SK-N-SH (cell line): Measurements from ENCODE around the gene EFNB2. TPM values are rescaled to one million over a fixed set of nuclear protein-coding genes. Genes with fewer than 3 reads are reported as not detected.

Source experiments
- CTCF ChIA-PET: fragments of 300-600, 350-600 bp; formaldehyde crosslinking; extraction: SDS; loops from one replicate; lab custom pipeline; 2021; lab: Yijun Ruan, JAX
- POLR2A ChIA-PET: fragments of 350-600 bp; sonication (Branson Sonifier 250); formaldehyde crosslinking; extraction: SDS; loops from one replicate; lab custom pipeline; 2020; ENCODE audit warnings: antibody characterized with exemption, inconsistent platforms; lab: Yijun Ruan, JAX
- DNase-seq: peaks from one replicate; pipeline ENCODE4 v3.0.0; 2012
- H2AFZ ChIP-seq: fragments of 200-600 bp; sonication (generic); 2 replicates; pipeline ENCODE4 v1.8.1; 2016; ENCODE audit warnings: antibody characterized with exemption, mild to moderate bottlenecking, low read depth
- H3F3A ChIP-seq: fragments of 200-600 bp; sonication (generic); replicated peaks from 2 replicates; pipeline ENCODE3; 2016; ENCODE audit warnings: antibody characterized with exemption, mild to moderate bottlenecking; ENCODE audit not compliant: insufficient read depth
- H3K27ac ChIP-seq, 2 experiments: fragments of 200-500 bp in 1 of 2; fragments of 200-600 bp in 1 of 2; sonication (Bioruptor generic) in 1 of 2; sonication (generic), shearing (Covaris generic) in 1 of 2; 2 replicates each; pipeline versions ENCODE4 v1.5.1 to v1.6.1; 2014 to 2016; ENCODE audit warnings: low read depth in 2 of 2, inconsistent platforms in 1 of 2, low read length in 1 of 2, mild to moderate bottlenecking in 1 of 2, mixed read lengths in 1 of 2
- H3K27me3 ChIP-seq: fragments of 200-600 bp; sonication (generic), shearing (Covaris generic); 2 replicates; pipeline ENCODE4 v1.6.1; 2016; ENCODE audit warnings: mixed run types; ENCODE audit not compliant: insufficient read depth
- H3K36me3 ChIP-seq, 2 experiments: fragments of 200-500 bp in 1 of 2; fragments of 200-600 bp in 1 of 2; sonication (Bioruptor generic) in 1 of 2; sonication (generic) in 1 of 2; replicated peaks in 1 of 2; 2 replicates each; pipeline versions ENCODE3 to v1.5.1; 2014 to 2016; ENCODE audit warnings: low read length in 1 of 2, mild to moderate bottlenecking in 1 of 2; ENCODE audit not compliant: insufficient read depth in 2 of 2, control insufficient read depth in 1 of 2
- H3K4me1 ChIP-seq, 2 experiments: fragments of 200-500 bp in 1 of 2; fragments of 200-600 bp in 1 of 2; sonication (Bioruptor generic) in 1 of 2; sonication (generic), shearing (Covaris generic) in 1 of 2; 2 replicates each; pipeline versions ENCODE4 v1.5.1 to v1.6.1; 2014 to 2016; ENCODE audit warnings: low read depth in 1 of 2, low read length in 1 of 2, mixed run types in 1 of 2; ENCODE audit not compliant: insufficient read depth in 2 of 2, control insufficient read depth in 1 of 2
- H3K4me2 ChIP-seq: fragments of 200-600 bp; sonication (generic), shearing (Covaris generic); 2 replicates; pipeline ENCODE4 v1.6.1; 2017; ENCODE audit warnings: mixed run types
- H3K4me3 ChIP-seq, 2 experiments: fragments of 200-500 bp in 1 of 2; fragments of 200-600 bp in 1 of 2; sonication (Bioruptor generic) in 1 of 2; sonication (generic), shearing (Covaris generic) in 1 of 2; 2 replicates each; pipeline versions ENCODE4 v1.5.1 to v1.8.1; 2014 to 2016; ENCODE audit warnings: low read depth in 2 of 2, inconsistent platforms in 1 of 2, low read length in 1 of 2, mild to moderate bottlenecking in 1 of 2, mixed read lengths in 1 of 2, moderate library complexity in 1 of 2
- H3K79me2 ChIP-seq: fragments of 200-600 bp; sonication (generic); 2 replicates; pipeline ENCODE4 v1.8.1; 2017; ENCODE audit warnings: mild to moderate bottlenecking; ENCODE audit not compliant: insufficient read depth
- H3K9ac ChIP-seq: fragments of 200-600 bp; sonication (generic); 2 replicates; pipeline ENCODE4 v1.6.1; 2017; ENCODE audit warnings: mixed run types
- H3K9me2 ChIP-seq: fragments of 200-600 bp; sonication (generic); 2 replicates; pipeline ENCODE4 v1.6.1; 2017; ENCODE audit warnings: mixed run types
- H3K9me3 ChIP-seq: fragments of 200-600 bp; sonication (generic); 2 replicates; pipeline ENCODE4 v1.6.1; 2017; ENCODE audit warnings: mixed run types, mild to moderate bottlenecking, moderate library complexity
- H4K20me1 ChIP-seq: fragments of 200-600 bp; sonication (generic); 2 replicates; pipeline ENCODE4 v1.6.1; 2017; ENCODE audit warnings: mild to moderate bottlenecking, mixed run types; ENCODE audit not compliant: insufficient read depth
- CHD2 ChIP-seq: fragments of 150-350 bp; IDR thresholded peaks from 2 replicates; pipeline ENCODE4 v1.6.1; 2018; ENCODE audit warnings: low read length; ENCODE audit not compliant: partially characterized antibody
- ELF1 ChIP-seq: IDR thresholded peaks from 2 replicates; pipeline ENCODE4 v1.4.0; 2012
- EP300 ChIP-seq, 2 experiments: IDR thresholded peaks; 2 replicates each; pipeline versions ENCODE4 v1.4.0 to v1.6.1; 2012; ENCODE audit warnings: borderline replicate concordance in 1 of 2, low read depth in 1 of 2, low read length in 1 of 2
- EZH2phosphoT487 ChIP-seq: fragments of 200-600 bp; sonication (generic); IDR thresholded peaks from 2 replicates; pipeline ENCODE4 v1.6.1; 2017; ENCODE audit warnings: low read depth, mixed run types, mild to moderate bottlenecking, antibody characterized with exemption, moderate library complexity, borderline replicate concordance
- FOXJ3 ChIP-seq: sonication (generic); formaldehyde crosslinking; IDR thresholded peaks from 2 replicates; pipeline ENCODE4 v1.5.1; 2020; ENCODE audit warnings: mild to moderate bottlenecking, missing genetic modification reagents
- GATA2 ChIP-seq: sonication (generic); formaldehyde crosslinking; IDR thresholded peaks from 2 replicates; pipeline ENCODE4 v1.5.0; 2020; ENCODE audit warnings: mild to moderate bottlenecking, missing genetic modification reagents
- IRF3 ChIP-seq: fragments of 150-350 bp; IDR thresholded peaks from 2 replicates; pipeline ENCODE4 v1.6.1; 2016; ENCODE audit warnings: mild to moderate bottlenecking, low read depth, low read length
- JUND ChIP-seq: IDR thresholded peaks from 2 replicates; pipeline ENCODE4 v1.4.0; 2012
- MEF2A ChIP-seq: IDR thresholded peaks from 2 replicates; pipeline ENCODE4 v1.4.0; 2012; ENCODE audit warnings: low read depth, borderline replicate concordance
- NRF1 ChIP-seq: IDR thresholded peaks from 2 replicates; pipeline ENCODE4 v1.6.1; 2012; ENCODE audit warnings: low read depth, mild to moderate bottlenecking, low read length
- TAF1 ChIP-seq: IDR thresholded peaks from 2 replicates; pipeline ENCODE4 v1.6.1; 2012; ENCODE audit warnings: low read depth, mild to moderate bottlenecking, low read length, moderate library complexity, borderline replicate concordance
- TEAD4 ChIP-seq: IDR thresholded peaks from 2 replicates; pipeline ENCODE4 v1.4.0; 2012; ENCODE audit warnings: mild to moderate bottlenecking, borderline replicate concordance; ENCODE audit not compliant: insufficient read depth
- WGBS: methylation state at CpG from one replicate; pipeline ENCODE4 v1.1.6; 2017; ENCODE audit warnings: low lambda C conversion rate; 5-methylcytosine and 5-hydroxymethylcytosine counted together
- polyA plus RNA-seq, 3 experiments: library from polyadenylated mRNA; depleted of rRNA; stranded (reverse); fragments of >200 nt; gene quantifications; 2 replicates each; pipeline ENCODE4 v1.2.3, GENCODE V29; 2012
- TF ChIP-seq, protein P1 (sequence below): IDR thresholded peaks from 2 replicates; pipeline ENCODE4 v1.4.0; 2012; ENCODE audit warnings: low read depth
- TF ChIP-seq, protein P2 (sequence below): IDR thresholded peaks from 2 replicates; pipeline ENCODE4 v1.4.0; 2012; ENCODE audit warnings: low read depth, borderline replicate concordance

The EFNB2 gene
- polyA plus RNA-seq, 1 of the 3 experiments (the other 2 are of a cell fraction) = 3.0 TPM

DNA sequence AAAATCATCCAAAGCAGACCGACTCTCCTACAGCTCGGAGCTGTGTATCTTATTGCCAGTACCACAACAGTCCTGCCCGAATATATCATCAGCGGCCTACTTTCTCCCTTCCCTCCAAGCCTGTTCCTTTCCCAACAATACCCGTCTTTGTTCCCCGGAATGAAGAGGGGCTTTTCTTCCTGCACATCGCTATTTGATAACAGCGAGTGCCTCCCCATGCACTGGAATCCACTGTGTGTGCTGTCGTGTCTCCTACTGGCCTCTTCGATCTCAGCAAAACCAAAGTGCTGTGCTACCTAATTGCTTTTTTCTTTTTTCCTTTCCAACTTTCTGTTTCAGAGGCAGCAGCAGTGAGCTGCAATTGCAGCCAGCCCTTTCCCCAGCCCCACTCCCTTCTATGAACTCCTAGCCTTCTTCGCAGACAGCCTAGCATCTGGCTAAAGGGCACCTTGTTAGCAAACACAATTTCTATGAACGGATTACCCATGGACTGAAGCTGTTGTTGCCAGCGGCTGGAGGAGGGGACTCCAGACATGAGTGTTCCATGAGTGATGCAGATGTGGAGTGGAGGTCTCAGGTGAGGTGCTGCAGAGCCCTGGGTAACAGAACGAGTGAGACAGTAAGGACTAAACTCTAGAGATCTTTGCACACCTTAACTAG is 43.4 kb downstream of the EFNB2 start:
- H3K9me2 ChIP-seq = no peaks in the 10 kb centered on the region
- WGBS = 95% methylated on average over 14 of the region's 14 CpGs

DNA sequence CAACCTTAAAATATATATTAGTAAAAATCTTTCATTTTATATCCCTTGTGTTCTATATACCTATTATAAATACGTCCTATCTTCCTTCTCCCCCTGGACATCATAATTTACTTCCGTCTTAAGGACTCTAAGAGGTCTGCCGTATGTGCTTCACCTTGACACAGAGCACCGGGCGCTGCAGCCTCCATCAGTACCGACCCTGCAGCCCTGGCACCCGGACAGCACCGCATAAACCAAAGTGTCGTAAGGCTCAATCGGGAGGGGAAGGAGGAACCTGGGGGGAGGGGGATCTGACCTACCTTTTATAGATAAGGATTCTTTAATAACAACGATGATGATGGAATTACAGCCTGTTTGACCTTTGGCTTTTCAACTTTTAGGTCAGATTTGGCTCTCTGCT is 44.0 kb downstream of the EFNB2 start:
- H3K4me2 ChIP-seq = no peak overlapping the region
- H3K36me3 ChIP-seq = peaks cover 7 to 32% of the 10 kb centered on the region in 2 experiments
- no peak overlapping the region for H3K9ac ChIP-seq
- no peaks in the 10 kb centered on the region for H3F3A ChIP-seq
- no peaks in the 10 kb centered on the region for H3K27me3 ChIP-seq
- no peaks in the 10 kb centered on the region for H3K9me2 ChIP-seq
- no peak overlapping the region for H2AFZ ChIP-seq
- no peak for DNase-seq
- ChIA-PET CTCF (interaction anchor here (1.3 kb wide), 1 partner anchor 12 kb away, joined by 3 read pairs; no protein-coding TSS in a partner anchor), POLR2A (no interaction called here)
- H3K4me1 ChIP-seq = peaks cover 0 to 18% of the 10 kb centered on the region in 2 experiments; a peak in 2 of 4 replicates
- TF ChIP-seq ELF1 (no peak), IRF3 (no peak), JUND (no peak), EP300 (IDR thresholded peaks at IDR 0.05; ENCODE audit: borderline replicate concordance in 1 of 2, low read depth in 1 of 2, low read length in 1 of 2) (no peak), TAF1 (no peak), EZH2phosphoT487 (no peak), MEF2A (no peak), GATA2 (CRISPR knock-in tag) (no peak), FOXJ3 (CRISPR knock-in tag) (no peak), TEAD4 (no peak)
- TF ChIP-seq, protein P1, sequence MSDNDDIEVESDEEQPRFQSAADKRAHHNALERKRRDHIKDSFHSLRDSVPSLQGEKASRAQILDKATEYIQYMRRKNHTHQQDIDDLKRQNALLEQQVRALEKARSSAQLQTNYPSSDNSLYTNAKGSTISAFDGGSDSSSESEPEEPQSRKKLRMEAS = no peak
- H3K27ac ChIP-seq = no peak overlapping the region
- H3K9me3 ChIP-seq = no peaks in the 10 kb centered on the region
- H4K20me1 ChIP-seq = no peaks in the 10 kb centered on the region
- WGBS = 74% methylated on average over 8 of the region's 11 CpGs
- H3K4me3 ChIP-seq = no peak overlapping the region
- H3K79me2 ChIP-seq = no peaks in the 10 kb centered on the region

More for the DNA sequence above, 43.4 kb downstream of the EFNB2 start:
- CTCF ChIA-PET = no interaction called here
- no peak overlapping the region for H3K4me2 ChIP-seq
- no peak overlapping the region for H3K9ac ChIP-seq
- H3K36me3 ChIP-seq = peaks cover 7 to 32% of the 10 kb centered on the region in 2 experiments
- H3F3A ChIP-seq = no peaks in the 10 kb centered on the region
- TF ChIP-seq CHD2 (no peak), NRF1 (no peak)
- TF ChIP-seq, protein P2, sequence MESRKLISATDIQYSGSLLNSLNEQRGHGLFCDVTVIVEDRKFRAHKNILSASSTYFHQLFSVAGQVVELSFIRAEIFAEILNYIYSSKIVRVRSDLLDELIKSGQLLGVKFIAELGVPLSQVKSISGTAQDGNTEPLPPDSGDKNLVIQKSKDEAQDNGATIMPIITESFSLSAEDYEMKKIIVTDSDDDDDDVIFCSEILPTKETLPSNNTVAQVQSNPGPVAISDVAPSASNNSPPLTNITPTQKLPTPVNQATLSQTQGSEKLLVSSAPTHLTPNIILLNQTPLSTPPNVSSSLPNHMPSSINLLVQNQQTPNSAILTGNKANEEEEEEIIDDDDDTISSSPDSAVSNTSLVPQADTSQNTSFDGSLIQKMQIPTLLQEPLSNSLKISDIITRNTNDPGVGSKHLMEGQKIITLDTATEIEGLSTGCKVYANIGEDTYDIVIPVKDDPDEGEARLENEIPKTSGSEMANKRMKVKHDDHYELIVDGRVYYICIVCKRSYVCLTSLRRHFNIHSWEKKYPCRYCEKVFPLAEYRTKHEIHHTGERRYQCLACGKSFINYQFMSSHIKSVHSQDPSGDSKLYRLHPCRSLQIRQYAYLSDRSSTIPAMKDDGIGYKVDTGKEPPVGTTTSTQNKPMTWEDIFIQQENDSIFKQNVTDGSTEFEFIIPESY = no peak
- no peak overlapping the region for H2AFZ ChIP-seq
- no peaks in the 10 kb centered on the region for H3K27me3 ChIP-seq
- no peak overlapping the region for H3K4me3 ChIP-seq
- no peaks in the 10 kb centered on the region for H3K9me3 ChIP-seq
- no peak for DNase-seq
- H4K20me1 ChIP-seq = no peaks in the 10 kb centered on the region
- peaks cover 0 to 19% of the 10 kb centered on the region in 2 experiments; a peak in 2 of 4 replicates for H3K4me1 ChIP-seq
- H3K79me2 ChIP-seq = no peaks in the 10 kb centered on the region
- H3K27ac ChIP-seq = no peak overlapping the region
- POLR2A ChIA-PET = no interaction called here
